Gastroesophageal sphincter (tissue), 3 donors: Measurements from ENCODE around the gene CLIP4.

Source experiments
- EP300 ChIP-seq: sonication (generic); formaldehyde crosslinking; IDR thresholded peaks from one replicate; pipeline ENCODE4 v1.6.1; 2017; ENCODE audit warnings: antibody characterized with exemption, mild to moderate bottlenecking
- POLR2A ChIP-seq, 2 donors: fragments of 450-650 bp; IDR thresholded peaks; one replicate each; pipeline ENCODE4 v1.6.1; 2017; ENCODE audit warnings: antibody characterized with exemption in 2 of 2, mild to moderate bottlenecking in 2 of 2, moderate library complexity in 1 of 2
- POLR2AphosphoS5 ChIP-seq: sonication (generic); formaldehyde crosslinking; IDR thresholded peaks from one replicate; pipeline ENCODE4 v1.6.1; 2017; ENCODE audit warnings: antibody characterized with exemption
- TF ChIP-seq, protein P1 (sequence below), 4 experiments: fragments of 200-600 bp in 2 of 4; fragments of 450-650 bp in 2 of 4; sonication (generic) in 1 of 4; IDR thresholded peaks; one replicate each; pipeline ENCODE4 v1.5.1; 2017 to 2019; ENCODE audit warnings: antibody characterized with exemption in 4 of 4, mild to moderate bottlenecking in 2 of 4, moderate library complexity in 2 of 4

DNA sequence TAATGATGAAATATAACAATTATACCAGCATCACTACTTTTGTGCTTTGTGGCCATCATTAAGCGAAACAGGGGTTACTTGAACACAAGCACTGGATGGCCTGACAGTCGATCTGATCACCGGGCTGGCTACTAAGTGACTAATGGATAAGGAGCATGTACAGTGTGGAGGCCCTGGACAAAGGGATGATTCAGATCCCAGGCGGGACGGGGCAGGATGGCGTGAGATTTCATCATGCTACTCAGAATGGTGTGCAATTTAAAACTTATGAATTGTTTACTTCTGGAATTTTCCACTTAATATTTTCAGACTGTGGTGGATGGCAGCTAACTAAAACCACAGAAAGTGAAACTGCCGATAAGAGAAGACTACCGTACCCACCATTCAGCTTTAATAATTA lies 7.0 kb upstream of the CLIP4 start:
- no peak for TF ChIP-seq EP300
- TF ChIP-seq, protein P1, sequence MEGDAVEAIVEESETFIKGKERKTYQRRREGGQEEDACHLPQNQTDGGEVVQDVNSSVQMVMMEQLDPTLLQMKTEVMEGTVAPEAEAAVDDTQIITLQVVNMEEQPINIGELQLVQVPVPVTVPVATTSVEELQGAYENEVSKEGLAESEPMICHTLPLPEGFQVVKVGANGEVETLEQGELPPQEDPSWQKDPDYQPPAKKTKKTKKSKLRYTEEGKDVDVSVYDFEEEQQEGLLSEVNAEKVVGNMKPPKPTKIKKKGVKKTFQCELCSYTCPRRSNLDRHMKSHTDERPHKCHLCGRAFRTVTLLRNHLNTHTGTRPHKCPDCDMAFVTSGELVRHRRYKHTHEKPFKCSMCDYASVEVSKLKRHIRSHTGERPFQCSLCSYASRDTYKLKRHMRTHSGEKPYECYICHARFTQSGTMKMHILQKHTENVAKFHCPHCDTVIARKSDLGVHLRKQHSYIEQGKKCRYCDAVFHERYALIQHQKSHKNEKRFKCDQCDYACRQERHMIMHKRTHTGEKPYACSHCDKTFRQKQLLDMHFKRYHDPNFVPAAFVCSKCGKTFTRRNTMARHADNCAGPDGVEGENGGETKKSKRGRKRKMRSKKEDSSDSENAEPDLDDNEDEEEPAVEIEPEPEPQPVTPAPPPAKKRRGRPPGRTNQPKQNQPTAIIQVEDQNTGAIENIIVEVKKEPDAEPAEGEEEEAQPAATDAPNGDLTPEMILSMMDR (IDR thresholded peaks at IDR 0.05), result no peak
- no peak for TF ChIP-seq POLR2A (IDR thresholded peaks at IDR 0.05)
- TF ChIP-seq POLR2AphosphoS5, result no peak
